Measurements from ENCODE around the gene ANAPC2.

- TF ChIP-seq CTCF (IDR thresholded peaks at IDR 0.05; ENCODE audit: borderline replicate concordance, extremely low read depth, low read length, poor library complexity, severe bottlenecking) (no peak), EZH2 (IDR thresholded peaks at IDR 0.05; ENCODE audit: borderline replicate concordance, low read depth, low read length, severe bottlenecking) (no peak)
These were observed 49.5 kb downstream of the ANAPC2 start, which contains the start of gene GRIN1 for GRCh38 chr9:137138722-137139467.

Data from DND-41 (cell line).